Measurements from ENCODE around the gene PBOV1.

PBOV1 gene

GRCh38 chr6:138203315-138203714, 15.0 kb downstream of the PBOV1 start:
- no peak for DNase-seq

- no peak for DNase-seq
These were observed 16.5 kb downstream of the PBOV1 start for GRCh38 chr6:138201836-138202235.

GRCh38 chr6:138198430-138199091, 19.7 kb downstream of the PBOV1 start:
- no peak for DNase-seq

- DNase-seq = no peak
These were observed 20.7 kb downstream of the PBOV1 start for GRCh38 chr6:138197570-138197969.

- no peak for DNase-seq
These were observed 22.1 kb downstream of the PBOV1 start for GRCh38 chr6:138196122-138196738.

GRCh38 chr6:138194287-138194686, 24.0 kb downstream of the PBOV1 start:
- DNase-seq = no peak

- DNase-seq = no peak
These were observed 29.9 kb downstream of the PBOV1 start for GRCh38 chr6:138188278-138188941.

GRCh38 chr6:138187156-138187555, 31.1 kb downstream of the PBOV1 start:
- DNase-seq = no peak

GRCh38 chr6:138184230-138184629, 34.1 kb downstream of the PBOV1 start:
- DNase-seq = no peak

- DNase-seq = no peak
These were observed 34.5 kb downstream of the PBOV1 start for GRCh38 chr6:138183790-138184134.

GRCh38 chr6:138182939-138183789, 35.1 kb downstream of the PBOV1 start:
- DNase-seq = no peak

GRCh38 chr6:138176652-138177232, 41.5 kb downstream of the PBOV1 start:
- DNase-seq = no peak

GRCh38 chr6:138175596-138175995, 42.7 kb downstream of the PBOV1 start:
- DNase-seq = no peak
